ENCODE data around the gene ACP2.
A peak's percentile ranks its signal among the peaks of the same experiment; 100 is the strongest.

The ACP2 gene

GRCh38 chr11:47268448-47269001, 19.9 kb upstream of the ACP2 start:
- no peak for DNase-seq (ENCODE audit: low spot score)

DNA sequence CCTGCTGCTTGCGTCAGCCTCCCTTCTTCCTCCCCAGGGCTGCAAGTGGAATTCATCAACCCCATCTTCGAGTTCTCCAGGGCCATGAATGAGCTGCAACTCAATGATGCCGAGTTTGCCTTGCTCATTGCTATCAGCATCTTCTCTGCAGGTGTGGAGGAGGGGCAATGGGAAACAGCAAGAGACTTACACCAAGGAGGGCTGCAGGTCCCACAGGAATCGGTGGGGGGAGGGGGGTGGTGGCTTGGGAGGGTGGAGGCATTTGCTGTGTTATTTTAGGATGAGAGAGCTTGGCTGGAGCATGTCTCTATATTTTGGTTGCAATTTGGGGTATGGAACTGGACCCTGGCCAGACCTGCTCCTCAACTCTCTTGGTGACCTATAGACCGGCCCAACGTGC, 19.3 kb upstream of the ACP2 start:
- DNase-seq (ENCODE audit: low spot score): no peak

GRCh38 chr11:47264521-47264920, 15.9 kb upstream of the ACP2 start:
- no peak for DNase-seq (ENCODE audit: low spot score)

GRCh38 chr11:47264119-47264518, 15.5 kb upstream of the ACP2 start:
- no peak for DNase-seq (ENCODE audit: low spot score)

GRCh38 chr11:47261291-47261800, 12.7 kb upstream of the ACP2 start:
- no peak for DNase-seq (ENCODE audit: low spot score)

GRCh38 chr11:47260366-47260765, 11.8 kb upstream of the ACP2 start:
- DNase-seq (ENCODE audit: low spot score): no peak

DNA sequence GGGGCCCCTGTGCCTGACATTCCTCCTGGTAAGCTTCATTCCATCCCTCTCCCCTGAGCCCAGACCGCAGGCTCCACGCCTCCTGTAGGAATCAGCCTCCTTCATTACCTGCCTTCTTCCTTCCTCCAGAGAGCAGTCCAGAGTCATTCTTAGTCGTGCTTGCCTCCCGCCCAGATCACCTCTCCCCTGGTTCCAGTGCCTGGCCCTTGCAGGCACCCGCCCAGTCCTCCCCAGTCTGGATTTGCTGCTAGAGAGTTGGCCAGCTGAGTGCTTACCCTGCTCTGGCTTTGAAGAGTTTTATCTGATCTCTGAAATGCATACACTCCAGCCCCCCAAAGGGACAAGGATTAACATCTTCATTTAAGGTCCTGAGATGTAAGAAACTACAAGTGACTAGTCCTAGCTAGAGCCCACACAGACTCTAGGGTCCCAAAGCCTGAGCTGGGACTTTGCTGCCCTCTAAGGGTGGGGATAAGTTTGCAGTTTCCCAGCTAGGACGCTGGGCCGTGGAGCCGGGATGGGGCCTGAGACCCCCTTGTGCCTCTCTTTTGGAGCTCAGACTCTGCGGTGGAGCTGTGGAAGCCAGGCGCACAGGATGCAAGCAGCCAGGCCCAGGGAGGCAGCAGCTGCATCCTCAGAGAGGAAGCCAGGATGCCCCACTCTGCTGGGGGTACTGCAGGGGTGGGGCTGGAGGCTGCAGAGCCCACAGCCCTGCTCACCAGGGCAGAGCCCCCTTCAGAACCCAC, 10.8 kb upstream of the ACP2 start:
- DNase-seq (ENCODE audit: low spot score): peak; percentile 39

DNA sequence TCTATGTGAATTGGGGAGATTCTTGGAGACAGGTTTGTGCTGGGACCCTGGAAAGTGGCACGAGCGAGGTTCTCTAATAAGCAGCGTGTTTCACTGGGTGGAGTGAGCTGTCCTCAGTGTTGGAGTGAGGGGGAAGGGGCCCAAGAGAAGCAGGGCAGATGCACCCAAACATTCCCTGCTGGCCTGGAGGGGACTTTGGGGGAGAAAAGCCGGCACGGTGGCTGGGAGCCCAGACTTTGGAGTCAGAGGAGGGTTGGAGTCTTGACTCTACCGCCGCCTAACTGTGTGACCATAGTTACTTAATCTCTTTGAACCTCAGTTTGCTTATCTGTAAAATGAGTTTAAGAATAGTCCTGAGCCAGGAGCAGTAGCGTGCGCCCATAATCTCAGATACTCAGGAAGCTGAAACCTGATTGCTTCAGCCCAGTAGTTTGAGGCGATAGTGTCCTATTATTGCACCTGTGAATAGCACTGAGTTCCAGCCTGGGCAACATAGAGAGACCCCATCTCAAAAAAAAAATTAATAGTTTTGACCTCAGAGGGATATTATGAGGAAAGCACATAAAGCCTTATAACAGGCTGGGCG, 9.8 kb upstream of the ACP2 start:
- DNase-seq (ENCODE audit: low spot score): no peak

DNA sequence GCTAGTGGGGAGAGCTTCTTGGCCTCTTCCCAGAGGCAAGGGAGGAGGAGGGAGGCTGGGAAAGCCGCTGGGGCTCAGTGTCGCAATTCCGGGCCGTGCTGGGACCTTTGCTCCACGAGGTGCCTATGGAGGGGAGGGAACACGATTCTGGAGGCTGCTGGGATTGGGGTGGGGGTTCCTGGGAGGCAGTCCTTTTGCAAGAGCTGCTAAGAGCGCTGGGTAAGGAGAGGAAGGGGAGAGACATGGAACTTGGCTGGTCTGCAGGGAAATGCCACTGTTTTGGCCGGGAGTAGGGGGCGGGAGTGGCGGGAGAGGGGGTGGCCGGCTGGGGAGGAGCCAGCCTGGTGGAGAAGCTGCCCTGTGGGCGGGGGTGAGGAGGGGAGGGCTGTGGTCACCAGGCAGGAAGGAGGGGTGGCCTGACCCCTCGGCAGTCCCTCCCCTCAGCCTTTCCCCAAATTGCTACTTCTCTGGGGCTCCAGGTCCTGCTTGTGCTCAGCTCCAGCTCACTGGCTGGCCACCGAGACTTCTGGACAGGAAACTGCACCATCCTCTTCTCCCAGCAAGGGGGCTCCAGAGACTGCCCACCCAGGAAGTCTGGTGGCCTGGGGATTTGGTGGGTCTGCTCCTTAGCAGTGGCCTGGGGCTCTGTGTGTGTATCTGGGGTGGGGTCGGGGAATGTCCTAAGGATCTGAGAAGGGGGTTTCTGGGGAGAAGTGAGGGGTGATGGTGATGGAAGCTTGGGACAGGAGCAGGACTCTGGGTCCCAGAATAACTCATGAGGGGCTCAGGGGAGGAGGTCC, 9.1 kb upstream of the ACP2 start, which contains the start of gene NR1H3:
NR1H3 (plus strand) TSS at position 480 of the 800 bp plus-strand sequence. CDS start 1,221 bp downstream, outside the sequence.
- peak; percentile 65 for DNase-seq (ENCODE audit: low spot score)

DNA sequence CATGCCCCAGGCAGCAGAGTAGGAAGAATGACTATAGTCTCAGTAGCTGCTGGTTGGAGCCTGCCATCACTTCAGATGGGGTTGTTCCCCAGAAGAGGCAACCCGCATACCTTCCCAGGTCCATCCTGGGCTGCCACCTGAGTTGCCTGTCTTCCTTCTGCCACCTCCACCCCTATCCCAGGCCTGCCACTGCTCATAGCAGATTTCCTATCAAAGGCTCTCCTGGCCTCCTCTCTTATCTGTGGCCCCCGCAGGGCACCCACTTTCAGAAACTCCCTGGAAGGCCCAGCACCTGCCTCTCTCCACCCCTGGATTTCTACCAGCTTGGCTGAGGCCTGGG, 8.5 kb upstream of the ACP2 start:
- no peak for DNase-seq (ENCODE audit: low spot score)

GRCh38 chr11:47256374-47256773, 7.8 kb upstream of the ACP2 start:
- no peak for DNase-seq (ENCODE audit: low spot score)

- no peak for DNase-seq (ENCODE audit: low spot score)
Measured at GRCh38 chr11:47254386-47254785, 5.8 kb upstream of the ACP2 start.

- no peak for DNase-seq (ENCODE audit: low spot score)
Measured at GRCh38 chr11:47253660-47254059, 5.0 kb upstream of the ACP2 start.

DNA sequence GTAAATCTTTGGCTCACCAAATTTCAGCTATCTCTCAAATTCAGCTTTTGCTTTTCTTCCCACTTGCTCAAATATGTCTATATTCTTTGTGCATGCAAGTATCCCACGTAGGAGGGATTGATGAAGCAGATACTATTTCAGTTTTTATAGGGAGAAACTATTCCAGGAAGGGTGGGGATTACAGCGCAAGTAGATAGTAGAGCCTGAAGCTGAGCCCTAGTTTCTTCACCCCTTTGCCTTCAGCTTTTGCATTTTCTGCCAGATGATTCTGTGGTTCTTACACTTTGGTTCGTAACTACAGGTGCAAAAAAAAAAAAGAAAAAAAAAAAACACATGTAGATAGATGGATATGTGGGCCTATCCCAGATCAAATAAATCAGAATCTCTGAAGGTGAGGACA, 3.1 kb upstream of the ACP2 start:
- no peak for DNase-seq (ENCODE audit: low spot score)

DNA sequence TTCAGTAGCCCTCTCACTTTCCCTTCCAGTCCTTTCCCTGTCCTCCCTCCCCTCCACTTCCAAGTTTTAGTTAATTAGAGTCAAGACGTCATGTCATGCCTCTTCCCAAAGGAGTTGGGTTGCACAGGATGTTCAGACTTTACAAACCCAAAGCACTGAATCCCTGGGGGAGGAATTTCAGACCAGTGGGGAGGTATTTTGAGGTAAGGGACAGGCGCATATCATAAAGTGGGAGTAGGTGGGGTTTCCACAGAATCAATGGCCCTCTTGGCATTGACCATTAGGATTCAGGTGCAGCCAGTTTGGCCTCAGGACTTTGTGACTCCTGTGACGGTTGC, 733 bp upstream of the ACP2 start:
- no peak for DNase-seq (ENCODE audit: low spot score)

DNA sequence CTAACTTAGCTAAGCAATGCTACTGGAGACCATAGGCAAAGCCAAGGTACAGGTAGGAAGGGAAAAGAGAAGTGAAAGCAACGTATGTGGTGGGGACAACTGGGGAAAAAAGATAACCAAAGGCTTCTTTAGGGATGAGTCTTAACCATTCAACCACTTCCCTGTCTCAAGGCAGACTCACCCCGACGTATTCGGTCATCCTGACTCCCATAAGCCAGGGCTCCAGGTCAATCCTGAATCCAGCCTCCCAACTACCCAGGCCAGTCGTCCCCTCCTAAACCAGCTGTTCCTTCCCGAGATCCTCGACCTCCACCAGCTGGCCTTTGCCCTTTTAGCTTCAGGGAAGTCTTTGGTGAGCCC, 330 bp downstream of the ACP2 start:
- DNase-seq (ENCODE audit: low spot score): peak; percentile 24

GRCh38 chr11:47247502-47247901, 1.1 kb downstream of the ACP2 start:
- no peak for DNase-seq (ENCODE audit: low spot score)

- no peak for DNase-seq (ENCODE audit: low spot score)
Measured at GRCh38 chr11:47245611-47246357, 2.8 kb downstream of the ACP2 start.

GRCh38 chr11:47244448-47245350, 3.9 kb downstream of the ACP2 start:
- no peak for DNase-seq (ENCODE audit: low spot score)

- DNase-seq (ENCODE audit: low spot score): no peak
Measured at GRCh38 chr11:47243454-47243853, 5.2 kb downstream of the ACP2 start.

- no peak for DNase-seq (ENCODE audit: low spot score)
Measured at GRCh38 chr11:47242596-47243192, 5.9 kb downstream of the ACP2 start.

All from AG08395 (cell line).